ENCODE data around the gene COCH. TPM values are rescaled to one million over a fixed set of nuclear protein-coding genes. Genes with fewer than 3 reads are reported as not detected.

The COCH gene
- polyA plus RNA-seq, 1 experiment: 0.19 TPM

- Histone ChIP-seq H3K4me3 (ENCODE audit: low read depth, low read length) (no peak overlapping the region), H3K9me3 (ENCODE audit: control insufficient read depth, insufficient read depth, low read length) (no peaks in the 10 kb centered on the region), H3K27ac (ENCODE audit: low read depth, low read length) (no peak overlapping the region), H3K27me3 (ENCODE audit: control insufficient read depth, insufficient read depth, low read length) (no peaks in the 10 kb centered on the region)
- CTCF ChIA-PET: interaction anchor here (0.6 kb wide), 1 partner anchor 9 kb away, joined by 7 read pairs; no protein-coding TSS in a partner anchor
- POLR2A ChIA-PET: no interaction called here
- DNase-seq (ENCODE audit: low read depth, low spot score): no peak
- no peak for TF ChIP-seq CTCF (IDR thresholded peaks at IDR 0.05; ENCODE audit: low read depth, low read length)
Measured at GRCh38 chr14:30903285-30904124, 29.1 kb downstream of the COCH start.

GRCh38 chr14:30906752-30907658, 32.6 kb downstream of the COCH start:
- no peak overlapping the region for H3K4me3 ChIP-seq (ENCODE audit: low read depth, low read length)
- H3K27ac ChIP-seq (ENCODE audit: low read depth, low read length): no peak overlapping the region
- CTCF ChIA-PET: interaction anchor here (0.7 kb wide), 1 partner anchor 18 kb away, joined by 3 read pairs; no protein-coding TSS in a partner anchor
- peak; percentile 31 for TF ChIP-seq CTCF (IDR thresholded peaks at IDR 0.05; ENCODE audit: low read depth, low read length)
- no peaks in the 10 kb centered on the region for H3K27me3 ChIP-seq (ENCODE audit: control insufficient read depth, insufficient read depth, low read length)
- DNase-seq (ENCODE audit: low read depth, low spot score): no peak
- no peaks in the 10 kb centered on the region for H3K9me3 ChIP-seq (ENCODE audit: control insufficient read depth, insufficient read depth, low read length)
- POLR2A ChIA-PET: interaction anchor here (0.6 kb wide), 1 partner anchor 235 kb away, joined by 6 read pairs; no protein-coding TSS in a partner anchor

GRCh38 chr14:30907659-30908057, 33.3 kb downstream of the COCH start:
- DNase-seq (ENCODE audit: low read depth, low spot score): no peak
- Histone ChIP-seq H3K27ac (ENCODE audit: low read depth, low read length) (no peak overlapping the region), H3K9me3 (ENCODE audit: control insufficient read depth, insufficient read depth, low read length) (no peaks in the 10 kb centered on the region), H3K27me3 (ENCODE audit: control insufficient read depth, insufficient read depth, low read length) (no peaks in the 10 kb centered on the region), H3K4me3 (ENCODE audit: low read depth, low read length) (no peak overlapping the region)
- CTCF ChIA-PET: no interaction called here
- POLR2A ChIA-PET: interaction anchor here (0.6 kb wide), 1 partner anchor 236 kb away, joined by 6 read pairs; no protein-coding TSS in a partner anchor
- no peak for TF ChIP-seq CTCF (IDR thresholded peaks at IDR 0.05; ENCODE audit: low read depth, low read length)

- H3K27me3 ChIP-seq (ENCODE audit: control insufficient read depth, insufficient read depth, low read length): no peaks in the 10 kb centered on the region
- DNase-seq (ENCODE audit: low read depth, low spot score): no peak
- ChIA-PET CTCF (interaction anchor here (0.6 kb wide), 1 partner anchor 251 kb away, joined by 3 read pairs; no protein-coding TSS in a partner anchor), POLR2A (no interaction called here)
- no peak overlapping the region for H3K4me3 ChIP-seq (ENCODE audit: low read depth, low read length)
- no peaks in the 10 kb centered on the region for H3K9me3 ChIP-seq (ENCODE audit: control insufficient read depth, insufficient read depth, low read length)
- H3K27ac ChIP-seq (ENCODE audit: low read depth, low read length): no peak overlapping the region
- TF ChIP-seq CTCF (IDR thresholded peaks at IDR 0.05; ENCODE audit: low read depth, low read length): no peak
Measured at GRCh38 chr14:30908826-30909225, 34.5 kb downstream of the COCH start.

Data from AG04450 (cell line).